Measurements from ENCODE around the gene SLC49A3. TPM values are rescaled to one million over a fixed set of nuclear protein-coding genes. Genes with fewer than 3 reads are reported as not detected.

SLC49A3 gene
- total and polyA plus RNA-seq, 8 donors: 2.7 to 18.8 (median 10.4) TPM

DNA sequence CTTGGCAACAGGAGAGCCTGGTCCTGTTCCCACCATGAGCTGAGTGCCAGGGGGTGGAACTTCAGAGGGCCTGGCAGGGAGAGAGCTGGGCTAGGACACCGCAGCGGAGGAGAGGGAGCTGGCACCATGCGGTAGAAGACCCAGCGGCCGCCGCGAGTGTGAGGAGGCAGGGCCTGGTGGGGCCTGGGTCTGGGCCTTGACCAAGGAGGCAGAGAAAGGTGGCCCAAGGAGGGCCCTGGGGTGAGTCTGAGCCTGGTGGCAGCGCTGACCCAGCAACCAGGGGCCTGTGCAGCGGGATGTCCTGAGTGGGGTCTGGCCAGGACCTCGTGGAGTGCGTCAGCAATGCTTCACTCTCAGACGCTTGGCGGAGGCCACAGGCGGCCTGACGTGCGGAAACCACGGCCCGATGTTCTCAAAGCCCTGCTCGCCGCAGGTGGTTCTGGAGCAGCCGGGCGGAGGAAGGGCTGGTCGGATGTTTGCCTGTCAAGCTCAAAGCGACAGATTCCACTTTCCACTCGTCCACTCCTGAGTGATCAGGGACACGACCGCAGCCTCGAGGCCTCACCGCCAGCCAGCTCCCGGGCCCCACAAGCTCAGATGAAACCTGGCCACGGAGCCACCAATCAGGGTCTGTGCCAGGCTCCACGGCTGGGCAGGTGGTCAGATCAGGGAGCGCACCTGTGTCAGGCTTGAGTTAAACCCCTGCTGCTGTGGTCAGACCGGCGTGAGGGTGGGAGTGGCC is 35.7 kb downstream of the SLC49A3 start:
- H3K4me1 ChIP-seq: peaks cover 0 to 9% (median 0%) of the 10 kb centered on the region in 4 donors
- TF ChIP-seq CTCF (IDR thresholded peaks at IDR 0.05) (no peak), POLR2A (IDR thresholded peaks at IDR 0.05) (no peak), EP300 (IDR thresholded peaks at IDR 0.05) (no peak), POLR2AphosphoS5 (IDR thresholded peaks at IDR 0.05) (no peak)
- DNase-seq: no peak
- H3K27ac ChIP-seq: no peak overlapping the region
- 84 to 93% (median 89%) methylated on average over 24 to 35 of the region's 35 CpGs for WGBS, 5 donors
- no peaks in the 10 kb centered on the region for H3K36me3 ChIP-seq
- no peak overlapping the region for H3K4me3 ChIP-seq
- no peaks in the 10 kb centered on the region for H3K9me3 ChIP-seq
- intact Hi-C loops (cut with DNase I; ENCODE audit: low total_unique reads): no loop called here
- peaks cover 0 to 70% (median 20%) of the 10 kb centered on the region in 3 donors for H3K27me3 ChIP-seq

DNA sequence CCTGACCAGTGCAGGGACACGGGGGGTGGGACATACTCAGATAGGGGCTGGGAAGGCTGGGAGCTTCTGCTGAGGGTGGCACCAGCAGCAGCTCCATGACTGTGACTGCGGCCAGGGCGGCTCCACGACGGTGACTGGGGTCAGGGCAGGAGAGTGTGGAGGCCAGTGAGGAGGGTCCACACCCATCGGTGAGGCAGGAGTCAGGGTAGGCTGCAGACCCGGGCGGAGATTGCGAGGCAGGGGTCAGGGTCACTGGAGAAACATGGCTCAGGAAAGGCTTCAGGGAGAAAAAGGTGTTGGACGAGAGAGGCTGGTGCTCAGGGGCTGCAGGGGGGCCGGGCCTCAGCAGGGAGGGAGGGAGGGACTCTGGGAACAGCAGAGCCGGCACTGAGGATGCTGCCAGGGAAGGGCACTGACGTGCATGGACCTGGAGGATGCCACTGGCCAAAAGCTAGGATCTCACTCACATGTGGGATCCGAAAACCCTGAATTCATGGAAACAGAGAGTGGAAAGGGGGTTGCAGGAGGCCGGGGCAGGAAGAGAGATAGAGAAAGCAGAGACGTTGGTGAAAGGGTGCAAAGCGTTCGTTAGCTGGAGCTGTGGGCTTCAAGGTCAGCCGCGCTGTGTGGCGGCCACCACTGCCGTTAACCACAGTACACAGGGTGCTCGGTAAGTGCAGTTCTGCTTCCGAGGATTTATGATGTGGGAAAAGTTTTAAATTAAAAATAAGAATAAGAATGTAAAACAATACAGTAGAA is 36.9 kb downstream of the SLC49A3 start:
- intact Hi-C loops (cut with DNase I; ENCODE audit: low total_unique reads): no loop called here
- Histone ChIP-seq H3K4me1 (peaks cover 0 to 9% (median 0%) of the 10 kb centered on the region in 4 donors), H3K27me3 (peaks cover 0 to 74% (median 30%) of the 10 kb centered on the region in 3 donors), H3K9me3 (no peaks in the 10 kb centered on the region), H3K4me3 (no peak overlapping the region), H3K27ac (no peak overlapping the region), H3K36me3 (no peaks in the 10 kb centered on the region)
- no peak for TF ChIP-seq POLR2A (IDR thresholded peaks at IDR 0.05)
- TF ChIP-seq EP300 (IDR thresholded peaks at IDR 0.05): no peak
- no peak for TF ChIP-seq POLR2AphosphoS5 (IDR thresholded peaks at IDR 0.05)
- no peak for TF ChIP-seq CTCF (IDR thresholded peaks at IDR 0.05)
- no peak for DNase-seq
- WGBS, 5 donors: 57 to 65% (median 61%) methylated on average over 23 to 24 of the region's 24 CpGs

DNA sequence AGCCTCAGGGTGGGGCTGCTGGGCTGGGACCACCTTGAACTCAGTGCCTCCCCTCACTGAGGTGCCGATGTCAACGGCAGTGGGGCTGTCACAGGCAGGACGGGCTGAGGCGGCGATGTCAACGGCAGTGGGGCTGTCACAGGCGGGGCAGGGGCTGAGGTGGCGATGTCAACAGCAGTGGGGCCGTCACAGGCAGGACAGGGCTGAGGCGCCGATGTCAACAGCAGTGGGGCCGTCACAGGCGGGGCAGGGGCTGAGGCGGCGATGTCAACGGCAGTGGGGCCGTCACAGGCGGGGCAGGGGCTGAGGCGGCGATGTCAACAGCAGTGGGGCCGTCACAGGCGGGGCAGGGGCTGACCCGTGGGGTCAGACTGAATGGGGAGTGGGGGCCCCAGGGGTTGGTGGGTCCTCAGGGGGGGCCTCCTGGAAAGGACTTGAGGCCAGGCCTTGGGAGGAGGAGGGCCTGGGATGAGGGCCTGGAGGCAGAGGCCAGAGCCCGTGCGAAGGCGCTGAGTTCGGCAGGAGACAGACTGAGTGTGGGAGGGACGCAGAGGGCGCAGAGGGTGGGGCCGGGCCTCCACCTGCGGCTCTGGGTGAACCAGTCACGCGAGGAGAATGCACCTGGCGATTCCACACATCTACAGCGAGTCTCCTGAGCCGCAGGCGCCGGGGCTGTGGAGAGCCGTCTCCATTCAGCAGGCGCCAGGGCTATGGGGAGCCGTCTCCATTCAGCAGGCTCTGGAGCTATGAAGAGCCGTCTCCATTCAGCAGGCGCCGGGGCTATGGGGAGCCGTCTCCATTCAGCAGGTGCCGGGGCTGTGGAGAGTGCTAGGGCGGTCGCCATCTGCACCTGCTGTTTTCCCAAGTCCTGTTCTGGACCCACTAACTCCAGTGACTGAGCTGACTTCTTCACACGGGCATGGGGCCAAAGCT is 37.7 kb downstream of the SLC49A3 start:
- intact Hi-C loops (cut with DNase I; ENCODE audit: low total_unique reads): no loop called here

More for the DNA sequence above, 37.7 kb downstream of the SLC49A3 start:
- peaks cover 0 to 9% (median 0%) of the 10 kb centered on the region in 4 donors for H3K4me1 ChIP-seq
- no peaks in the 10 kb centered on the region for H3K9me3 ChIP-seq
- TF ChIP-seq EP300 (IDR thresholded peaks at IDR 0.05): no peak
- TF ChIP-seq POLR2A (IDR thresholded peaks at IDR 0.05): no peak
- no peak for TF ChIP-seq CTCF (IDR thresholded peaks at IDR 0.05)
- TF ChIP-seq POLR2AphosphoS5 (IDR thresholded peaks at IDR 0.05): no peak
- 8 to 30% (median 26%) methylated on average over 17 to 49 of the region's 49 CpGs for WGBS, 5 donors
- DNase-seq: peak in 1 of 2 donors; percentile 61
- H3K27ac ChIP-seq: no peak overlapping the region
- H3K27me3 ChIP-seq: peaks cover 0 to 80% (median 31%) of the 10 kb centered on the region in 3 donors
- no peak overlapping the region for H3K4me3 ChIP-seq
- no peaks in the 10 kb centered on the region for H3K36me3 ChIP-seq

Data from stomach (tissue), 9 donors.